Cerebellar nuclear complex (tissue), 1 donor: ENCODE data around the gene CPEB1.
"Not testable (repeated sequence)": the region's sequence is repeated elsewhere in the genome, so short reads cannot be mapped to it uniquely, and the experiment has no call there.

ENCODE experiments used
- DNase-seq, 2 experiments: peaks; one replicate each; lab custom pipeline; 2025; lab: John Stamatoyannopoulos, UW

CPEB1 gene

DNA sequence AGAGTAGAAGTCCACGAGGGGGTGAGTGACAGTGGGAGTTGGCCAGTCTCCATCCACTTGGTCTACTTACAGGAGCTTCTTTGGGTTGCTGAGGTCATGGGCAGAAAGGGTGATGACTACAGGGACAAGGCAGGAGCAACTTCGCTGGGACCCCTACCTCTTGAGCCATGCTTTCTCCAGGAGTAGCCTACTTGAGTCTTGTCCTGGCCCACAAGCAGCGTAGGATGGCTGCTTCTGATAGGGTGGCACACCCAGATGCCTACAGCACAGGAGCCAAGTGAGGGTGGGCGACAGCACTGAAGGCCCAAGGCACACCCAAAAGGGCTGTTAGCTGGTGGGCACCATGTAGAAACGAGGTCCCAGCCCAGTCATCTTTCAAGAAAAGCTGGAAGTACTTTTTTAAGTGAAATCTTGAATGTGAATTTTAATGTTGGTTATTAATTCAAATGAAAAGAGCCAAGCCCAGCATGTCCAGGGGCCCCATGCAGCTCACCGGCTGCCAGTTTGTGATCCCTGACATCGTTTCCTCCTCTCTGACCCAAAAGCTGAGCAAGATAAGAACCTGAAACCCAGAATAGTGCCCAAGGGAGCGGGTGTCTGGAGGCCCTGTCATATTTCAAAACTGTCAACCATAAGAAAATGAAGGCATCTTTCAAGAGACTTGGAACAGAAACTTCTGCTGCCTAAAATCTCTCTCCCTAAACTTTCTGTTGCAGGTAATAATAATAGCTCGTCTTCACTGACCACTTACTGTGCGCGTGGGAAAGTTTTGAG lies 2.2 kb upstream of the CPEB1 start:
- DNase-seq: no peak

DNA sequence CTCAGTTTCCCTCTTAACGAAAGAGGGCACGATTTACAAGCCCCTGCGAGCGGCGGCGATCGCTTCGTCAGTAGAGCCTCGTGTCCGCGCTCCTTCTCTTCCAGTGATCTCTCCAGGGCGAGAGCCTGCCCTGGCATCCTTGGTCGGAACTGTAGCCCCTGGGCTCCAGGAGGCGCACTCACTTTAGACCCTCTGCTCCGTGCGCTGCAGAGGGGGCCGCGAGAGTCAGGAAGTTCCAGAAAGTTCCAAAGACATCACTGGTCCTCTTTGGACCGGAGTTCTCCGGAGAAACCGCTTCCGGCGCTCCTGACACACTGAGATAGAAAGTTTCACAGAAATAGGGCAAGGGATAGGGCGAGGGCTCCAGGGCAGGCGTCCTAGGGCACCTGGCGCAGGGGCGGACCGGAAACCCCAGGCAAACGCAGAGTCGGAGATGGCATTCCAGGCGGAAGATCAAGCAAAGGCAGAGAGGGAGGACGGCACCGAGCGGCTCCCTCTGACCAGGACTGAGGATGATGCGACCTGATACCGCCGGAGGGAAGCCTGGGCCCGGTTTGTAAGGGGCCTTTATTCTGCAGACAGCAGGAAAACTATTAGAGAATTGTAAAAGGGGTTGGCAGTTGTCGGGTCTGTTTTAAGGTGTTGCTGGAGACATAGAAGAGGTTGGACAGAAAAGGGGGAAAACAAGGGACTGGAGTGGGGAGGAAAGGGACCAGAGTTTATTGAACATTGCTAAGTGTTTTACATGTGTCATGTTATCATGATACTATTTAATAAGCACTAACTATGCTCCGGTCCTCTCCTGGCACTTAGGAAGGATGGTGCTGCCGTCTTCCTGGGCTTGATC lies 1.3 kb upstream of the CPEB1 start:
- no peak for DNase-seq

DNA sequence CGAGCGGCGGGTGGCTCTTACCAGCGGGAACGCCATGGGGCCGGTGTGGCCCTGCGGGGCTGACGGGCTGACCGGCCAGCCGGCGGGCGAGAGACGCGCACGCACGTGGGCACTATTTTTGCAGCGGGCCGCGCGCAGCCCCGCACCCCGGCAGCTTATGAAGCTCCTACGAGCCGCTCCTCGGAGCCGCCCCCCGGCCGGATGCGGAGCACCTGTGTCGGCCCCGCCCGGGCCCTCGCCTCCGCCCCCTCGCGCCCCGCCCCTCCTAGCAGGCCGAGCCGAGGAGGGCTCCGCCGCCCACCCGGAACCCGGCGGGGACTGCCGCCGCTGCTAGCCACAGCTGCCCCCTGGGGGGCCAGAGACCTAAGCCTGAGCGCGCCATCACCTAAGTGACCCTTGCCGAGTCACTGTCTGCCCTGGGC lies 683 bp upstream of the CPEB1 start:
- no peak for DNase-seq

DNA sequence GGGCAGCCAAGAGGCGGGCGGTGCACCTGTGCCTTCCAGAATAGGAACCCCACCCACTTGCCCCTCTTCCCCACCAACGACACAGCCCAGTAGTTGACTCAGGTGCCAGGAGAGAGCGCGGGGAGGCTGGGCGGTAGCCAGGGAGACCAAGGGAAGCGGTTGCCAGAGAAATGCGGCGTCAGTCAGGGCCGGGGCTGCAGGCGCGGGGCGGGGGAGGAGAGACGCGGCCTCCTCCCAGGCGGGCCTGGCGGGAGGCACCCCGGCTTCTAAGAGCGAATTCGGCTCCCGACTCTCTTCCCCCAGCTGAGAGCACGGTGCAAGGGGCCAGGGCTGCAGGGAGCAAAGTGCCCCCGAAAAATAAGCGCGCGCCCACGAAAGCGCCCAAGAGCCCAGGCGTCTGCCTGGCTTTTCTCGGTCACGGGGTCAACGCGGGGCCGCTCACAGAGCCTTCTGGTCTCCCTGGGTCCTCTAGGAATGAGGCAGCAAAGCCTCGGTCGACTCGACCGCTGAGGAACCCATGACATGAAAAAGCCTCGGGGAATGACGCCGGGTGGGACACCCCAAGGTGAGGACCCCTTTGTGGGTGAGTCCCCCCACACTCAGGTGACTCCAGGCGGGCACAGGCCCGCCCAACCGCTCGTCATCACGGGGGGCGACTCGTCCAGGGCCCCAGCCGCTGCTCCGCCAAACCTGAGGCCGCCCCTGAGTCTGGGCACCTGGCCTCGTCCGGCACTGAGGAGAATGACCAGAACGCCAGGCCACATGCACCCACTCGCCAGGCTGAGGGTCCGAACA lies 716 bp downstream of the CPEB1 start:
- peak in 1 of 2 experiments; percentile 8 for DNase-seq

DNA sequence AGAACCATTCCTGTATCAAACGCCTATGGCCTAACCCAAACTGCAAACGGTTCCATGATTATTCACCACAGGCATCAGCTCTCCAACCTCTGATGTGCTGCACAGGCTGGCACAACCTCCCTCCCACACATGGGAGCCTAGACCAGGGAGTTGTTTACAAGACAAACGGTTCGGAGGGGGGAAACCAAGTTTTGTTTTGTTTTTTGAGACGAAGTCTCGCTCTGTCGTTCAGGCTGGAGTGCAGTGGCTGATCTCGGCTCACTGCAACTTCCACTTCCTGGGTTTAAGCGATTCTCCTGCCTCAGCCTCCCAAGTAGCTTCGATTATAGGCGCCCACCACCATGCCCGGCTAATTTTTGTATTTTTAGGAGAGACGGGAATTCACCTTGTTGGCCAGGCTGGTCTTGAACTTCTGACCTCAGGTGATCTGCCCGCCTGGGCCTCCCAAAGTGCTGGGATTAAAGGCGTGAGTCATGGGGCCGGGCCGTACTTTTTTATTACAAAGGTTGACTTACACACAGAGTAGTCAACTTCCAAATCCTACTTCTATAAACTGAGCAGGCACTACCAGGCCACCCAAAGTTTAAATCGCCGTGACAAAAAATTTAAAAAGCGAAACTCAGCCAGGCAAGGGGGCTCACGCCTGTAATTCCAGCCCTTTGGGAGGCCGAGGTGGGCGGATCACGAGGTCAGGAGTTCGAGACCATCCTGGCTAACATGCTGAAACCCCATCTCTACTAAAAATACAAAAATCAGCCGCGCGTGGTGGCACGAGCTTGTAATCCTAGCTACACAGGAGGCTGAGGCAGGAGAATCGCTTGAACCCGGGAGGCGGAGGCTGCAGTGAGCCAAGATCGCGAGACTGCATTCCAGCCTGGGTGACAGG lies 2.0 kb downstream of the CPEB1 start:
- DNase-seq: not testable (repeated sequence)

DNA sequence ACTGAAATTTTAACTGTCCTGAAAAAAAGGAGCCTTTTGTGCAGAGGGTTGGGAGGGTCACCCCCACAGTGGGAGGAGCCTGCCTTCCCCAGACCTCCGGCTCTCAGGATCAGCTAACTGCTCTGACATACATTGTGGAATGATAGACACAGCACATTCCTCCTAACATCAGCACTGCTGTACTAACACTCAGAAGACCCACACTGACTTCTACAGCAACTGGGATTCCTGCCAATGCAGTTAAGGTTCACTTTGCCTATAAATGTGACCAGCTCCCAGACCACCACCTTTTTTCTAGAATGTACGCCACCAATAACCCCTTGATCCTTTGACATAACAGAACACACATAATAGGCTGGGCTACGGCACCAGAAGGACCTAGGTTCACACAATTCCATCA lies 3.2 kb downstream of the CPEB1 start:
- DNase-seq: no peak

DNA sequence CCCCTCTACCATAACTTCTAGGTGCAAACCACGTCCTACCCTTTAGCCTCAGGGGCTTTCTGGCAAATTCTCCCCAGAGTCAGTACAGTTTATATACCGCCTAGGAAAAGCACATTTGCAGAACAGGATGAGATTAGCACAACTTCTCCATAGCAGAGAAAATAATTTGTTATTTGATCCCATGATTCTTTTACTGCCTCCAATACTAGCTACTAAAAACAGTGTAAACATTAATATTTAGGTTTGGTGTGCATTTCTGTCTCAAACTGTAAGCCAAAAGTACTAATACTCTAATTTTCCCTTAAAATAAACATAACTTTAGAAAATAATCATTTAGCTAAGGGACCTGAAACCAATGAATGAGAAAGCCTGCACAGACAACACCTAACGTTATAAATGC lies 4.5 kb downstream of the CPEB1 start:
- no peak for DNase-seq

DNA sequence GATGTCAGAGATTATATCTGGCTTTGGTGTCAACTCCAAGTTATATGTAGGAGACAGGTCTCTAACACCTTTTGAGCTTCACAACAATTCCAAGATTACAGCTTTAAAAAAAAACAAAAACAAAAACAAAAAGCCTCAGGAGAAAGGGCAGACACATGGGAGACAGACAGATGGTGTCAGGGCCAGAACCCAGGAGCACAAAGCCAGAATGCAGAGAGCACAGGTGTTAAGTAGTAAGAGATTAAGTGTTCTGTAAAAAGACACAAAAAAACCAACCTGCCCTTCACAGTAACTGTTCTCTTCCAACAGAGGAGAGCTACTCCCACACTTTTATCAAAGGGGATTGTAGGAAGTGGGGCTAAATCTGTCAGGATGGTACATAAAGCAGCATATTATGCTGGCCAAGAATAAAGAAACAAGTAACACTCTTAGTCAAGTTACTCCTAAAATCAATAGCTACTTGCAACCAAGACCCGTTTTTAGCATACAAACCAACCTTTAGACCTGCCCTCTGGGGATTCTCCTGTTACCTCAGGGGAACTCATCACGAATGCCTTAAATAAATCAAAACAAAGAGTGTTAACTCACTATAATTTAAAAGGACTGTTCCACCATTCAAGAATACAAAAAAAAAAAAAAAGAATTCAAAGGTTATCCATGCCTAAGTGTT lies 5.9 kb downstream of the CPEB1 start:
- no peak for DNase-seq

DNA sequence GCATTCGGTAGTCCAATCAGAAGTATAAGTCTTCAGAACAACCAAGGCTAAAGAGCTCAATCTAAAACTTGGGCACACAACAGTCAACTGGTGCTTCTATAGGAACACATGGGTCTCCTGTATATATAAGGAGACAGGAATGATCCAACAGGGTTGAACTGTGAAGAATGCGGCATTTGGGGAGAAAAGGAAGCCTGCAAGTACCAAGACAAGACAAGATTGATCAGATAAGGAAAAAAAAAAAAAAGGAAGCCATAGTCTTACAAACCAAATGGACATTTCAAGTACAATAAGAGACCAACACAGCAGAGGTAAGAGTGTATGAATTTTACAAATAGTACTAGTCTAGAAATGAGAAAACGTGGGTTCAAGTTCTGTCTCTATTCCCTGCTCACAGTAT lies 6.5 kb downstream of the CPEB1 start:
- DNase-seq: no peak

DNA sequence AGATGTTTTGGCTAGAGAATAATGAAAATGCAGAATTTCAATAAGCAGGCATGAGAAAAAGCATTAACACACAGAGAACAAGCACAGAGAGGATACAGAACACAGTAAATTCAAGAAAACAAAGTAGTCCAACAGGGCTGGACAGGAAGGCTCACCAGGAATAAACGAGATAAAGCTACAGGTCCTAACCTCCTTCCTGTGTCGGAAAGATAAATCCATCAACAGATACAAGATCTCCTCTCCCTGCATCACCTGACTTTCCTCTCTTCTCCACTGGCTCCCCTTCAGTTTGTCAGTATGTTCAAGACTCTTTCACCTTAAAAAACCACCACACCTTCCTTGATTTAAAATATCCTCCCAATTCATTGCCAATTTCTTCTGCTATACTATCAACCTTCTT lies 11.4 kb downstream of the CPEB1 start:
- DNase-seq: no peak

DNA sequence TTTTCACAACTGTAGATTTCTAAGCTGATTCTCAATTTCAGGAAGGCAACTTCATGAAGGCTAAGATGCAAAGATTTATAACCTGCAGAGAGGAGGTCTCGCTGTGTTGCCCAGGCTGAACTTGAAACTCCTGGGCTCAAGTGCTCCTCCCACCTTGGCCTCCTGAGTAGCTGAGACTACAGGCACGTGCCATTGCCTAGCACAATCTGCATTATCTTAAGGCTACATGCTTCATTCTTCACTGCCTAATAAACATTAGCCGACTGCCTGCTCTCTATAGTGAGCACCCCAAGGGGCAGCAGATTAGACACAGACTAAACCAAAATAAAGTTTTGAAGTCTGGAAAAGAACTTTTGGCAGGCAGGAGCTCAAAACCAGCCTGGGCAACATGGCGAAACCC lies 17.1 kb downstream of the CPEB1 start:
- no peak for DNase-seq

DNA sequence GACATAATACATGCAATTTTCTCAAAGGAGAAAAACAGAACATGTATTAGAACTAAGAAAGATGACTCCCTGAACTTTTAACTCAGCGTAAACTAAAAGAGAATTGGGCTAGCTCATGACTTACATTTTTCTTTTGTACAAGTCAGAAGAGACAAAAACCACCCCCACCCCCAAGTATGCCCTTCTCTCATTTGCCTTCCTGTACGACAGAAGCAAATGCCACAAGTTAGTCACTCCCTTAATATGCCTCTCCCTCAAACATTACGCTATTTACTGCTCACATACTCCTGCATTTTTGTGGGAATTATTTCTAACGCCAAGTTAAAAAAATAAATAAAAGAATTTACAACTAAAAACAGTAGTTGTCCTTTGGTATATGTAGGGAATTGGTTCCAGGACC lies 22.0 kb downstream of the CPEB1 start:
- DNase-seq: no peak

DNA sequence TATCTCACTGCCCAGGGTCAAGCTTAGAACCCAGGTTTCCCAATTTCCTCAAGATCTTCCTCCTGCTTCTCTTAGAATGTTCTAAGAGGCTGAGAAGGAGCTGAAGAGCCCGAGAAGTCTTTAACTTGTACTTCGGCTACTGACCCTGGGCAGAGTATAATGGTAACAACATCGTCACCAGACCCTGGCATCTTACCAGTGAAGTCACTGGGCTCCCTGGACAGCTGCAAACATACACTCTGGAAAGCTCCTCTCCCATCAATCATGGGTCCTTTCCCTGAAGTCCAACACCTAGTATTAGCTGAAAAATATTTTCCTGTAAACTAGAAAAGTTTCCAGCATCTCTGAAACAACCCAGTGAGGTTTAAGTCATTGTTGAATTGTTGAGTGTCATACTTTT lies 22.7 kb downstream of the CPEB1 start:
- no peak for DNase-seq

DNA sequence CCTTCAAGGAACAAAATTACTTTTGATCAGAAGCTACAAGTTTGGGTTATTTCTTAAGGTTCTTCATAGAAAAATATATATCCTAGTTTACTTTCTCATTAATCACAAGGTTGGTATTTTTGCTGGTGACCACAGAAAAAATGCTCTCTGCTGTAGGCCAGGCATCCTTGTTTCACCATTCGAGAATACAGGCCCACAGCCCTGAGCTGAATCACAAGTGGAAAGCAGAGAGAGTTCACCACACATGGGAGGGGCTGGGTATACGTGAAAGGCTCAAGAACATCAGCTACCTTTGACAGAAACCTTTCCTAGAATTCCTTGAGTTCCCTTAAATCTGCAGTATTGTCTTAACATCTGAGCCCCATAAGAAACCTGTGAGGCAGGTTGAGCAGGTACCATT lies 23.2 kb downstream of the CPEB1 start:
- DNase-seq: no peak

DNA sequence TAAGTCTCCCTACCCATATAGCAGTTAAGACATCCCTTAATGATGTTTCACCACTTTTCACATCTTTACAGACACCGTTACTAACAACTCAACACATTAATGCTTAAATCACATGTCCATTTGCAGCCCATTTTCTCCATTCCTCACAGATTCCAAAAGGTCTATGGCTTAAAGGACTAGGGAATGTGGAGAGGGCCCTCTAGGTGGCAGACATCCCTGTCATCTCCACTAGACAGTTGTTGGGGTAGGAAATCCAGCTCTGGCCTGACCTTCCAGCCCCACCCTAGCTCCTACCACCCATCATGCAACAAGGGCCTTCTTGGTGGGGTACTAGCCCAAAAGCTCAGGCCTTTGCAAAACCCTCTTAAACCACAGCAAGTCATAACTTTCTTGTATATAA lies 25.2 kb downstream of the CPEB1 start:
- DNase-seq: no peak

DNA sequence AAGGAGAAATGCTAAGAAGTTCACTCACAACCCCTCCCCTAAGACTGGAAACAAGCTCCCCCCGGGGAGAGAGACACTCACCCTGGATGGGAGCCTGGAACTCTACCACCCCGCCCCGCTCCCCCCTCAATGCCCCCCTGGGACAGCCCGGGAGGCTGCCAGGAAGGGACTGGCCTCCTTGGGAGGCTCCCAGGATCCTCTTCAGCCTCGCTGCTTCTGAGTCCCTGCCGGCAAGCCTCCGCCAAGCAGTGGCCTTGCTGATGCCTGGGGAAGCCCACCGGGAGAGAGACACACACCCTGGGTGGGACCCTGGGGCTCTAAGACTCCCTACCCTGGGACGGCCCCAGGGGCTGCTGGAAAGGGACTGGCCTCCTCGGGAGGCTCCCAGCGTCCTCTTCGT lies 33.4 kb downstream of the CPEB1 start:
- DNase-seq: no peak

DNA sequence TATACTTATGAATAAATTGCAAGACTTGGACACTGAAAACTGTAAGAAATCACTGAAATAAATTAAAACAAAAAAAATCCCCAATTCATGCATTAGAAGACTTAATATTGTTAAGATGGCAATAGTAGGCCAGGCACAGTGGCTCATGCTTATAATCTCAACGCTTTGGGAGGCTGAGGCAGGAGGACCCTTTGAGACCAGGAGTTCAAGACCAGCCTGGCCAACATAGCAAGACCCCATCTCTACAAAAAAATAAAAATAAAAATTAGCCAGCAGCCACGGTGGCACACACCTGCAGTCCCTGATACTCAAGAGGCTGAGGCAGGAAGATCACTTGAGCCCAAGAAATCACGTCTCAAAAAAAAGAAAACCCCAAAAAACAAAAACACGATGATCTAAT lies 35.8 kb downstream of the CPEB1 start:
- DNase-seq: no peak

DNA sequence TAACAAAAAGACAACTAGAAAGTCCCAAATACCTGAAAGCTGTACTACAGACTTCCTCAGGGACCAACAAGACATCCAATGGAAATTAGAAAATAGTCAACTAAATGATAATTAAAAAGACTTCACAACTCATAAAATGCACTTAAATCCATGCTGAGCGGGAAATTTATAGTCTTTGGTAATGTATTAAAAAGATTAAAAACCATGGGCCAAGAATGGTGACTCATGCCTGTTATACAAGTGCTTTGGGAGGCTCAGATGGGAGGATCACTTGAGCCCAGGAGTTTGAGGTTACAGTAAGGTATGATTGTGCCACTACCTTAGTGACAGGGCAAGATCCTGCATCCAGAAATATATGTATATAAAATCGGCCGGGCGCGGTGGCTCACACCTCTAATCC lies 45.0 kb downstream of the CPEB1 start:
- DNase-seq: no peak

DNA sequence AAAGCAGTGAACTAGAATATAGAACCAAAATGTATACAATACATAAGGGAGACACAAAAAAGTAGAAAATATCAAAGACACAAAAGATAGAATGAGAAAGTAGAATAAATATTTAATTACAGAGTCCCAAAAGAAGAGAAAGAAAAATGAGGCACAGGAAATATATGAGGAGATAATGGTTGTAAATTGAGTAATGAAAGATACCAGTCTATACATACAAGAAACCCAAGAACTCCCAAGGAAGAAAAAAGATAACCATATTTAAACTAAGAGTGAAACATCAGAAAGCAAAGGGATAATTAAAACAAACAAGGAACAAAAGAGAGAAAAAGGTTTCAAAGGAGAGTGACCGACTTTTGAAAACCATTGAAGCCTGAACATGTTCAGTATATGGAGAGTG lies 47.3 kb downstream of the CPEB1 start:
- DNase-seq: no peak

DNA sequence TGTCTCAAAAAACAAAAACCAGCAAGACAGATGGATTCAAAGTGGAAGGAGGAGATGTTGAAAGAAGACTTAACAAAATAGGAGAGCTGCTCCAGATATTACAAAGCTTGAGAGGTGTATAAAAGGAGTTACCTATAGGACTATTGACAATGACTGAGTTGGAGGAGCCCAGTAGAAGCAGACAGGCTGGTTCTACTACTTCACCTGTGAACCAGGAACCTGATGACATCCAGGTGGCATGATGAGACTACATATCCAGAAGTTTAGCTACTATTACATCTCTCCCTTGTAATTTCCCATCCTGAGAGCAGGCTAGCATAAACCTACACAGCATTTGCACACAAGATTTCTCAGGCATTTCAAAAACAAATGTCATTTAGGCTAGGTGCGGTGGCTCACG lies 49.3 kb downstream of the CPEB1 start:
- DNase-seq: no peak

DNA sequence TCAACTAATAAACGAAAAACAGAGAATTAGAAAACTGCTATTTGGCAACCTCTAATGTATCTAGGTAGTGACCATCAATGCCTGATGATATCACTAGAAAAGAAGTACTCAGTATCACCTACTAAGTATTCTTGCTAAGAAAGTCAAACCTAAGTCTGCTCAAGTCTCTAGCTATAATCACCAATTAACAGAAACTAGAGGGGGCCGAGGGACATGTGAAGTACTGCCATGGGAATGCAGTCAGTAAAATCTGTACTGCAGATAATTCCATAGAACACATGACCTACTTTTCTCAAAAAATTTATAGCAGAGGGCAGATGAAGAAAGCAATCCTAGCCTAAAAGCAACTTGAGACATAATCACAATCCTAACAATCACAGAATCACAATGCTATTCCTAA lies 51.4 kb downstream of the CPEB1 start:
- DNase-seq: no peak
